Activated naive CD8-positive, alpha-beta T cell (primary cell): ENCODE measurements around the gene PSMB11.

Experiments
- H3K27ac Mint-ChIP-seq: one replicate; pipeline ENCODE4 v1.8.0; 2021; ENCODE audit warnings: mixed read lengths
- H3K27me3 Mint-ChIP-seq: one replicate; pipeline ENCODE4 v1.8.0; 2021; ENCODE audit warnings: mixed read lengths
- H3K36me3 Mint-ChIP-seq: one replicate; pipeline ENCODE4 v1.8.0; 2021; ENCODE audit warnings: mixed read lengths
- H3K4me1 Mint-ChIP-seq: one replicate; pipeline ENCODE4 v1.8.0; 2021; ENCODE audit warnings: low read depth, mixed read lengths
- H3K4me3 Mint-ChIP-seq: one replicate; pipeline ENCODE4 v1.8.0; 2021; ENCODE audit warnings: mild to moderate bottlenecking, mixed read lengths
- H3K9me3 Mint-ChIP-seq: one replicate; pipeline ENCODE4 v1.8.0; 2021; ENCODE audit warnings: low read depth, mixed read lengths

The PSMB11 gene

GRCh38 chr14:23057757-23058653 lies 16.0 kb downstream of the PSMB11 start:
- peak overlapping the region; percentile 22 for H3K27ac Mint-ChIP-seq
- peak overlapping the region; percentile 86 for H3K4me3 Mint-ChIP-seq
- H3K9me3 Mint-ChIP-seq: no peaks in the 10 kb centered on the region
- peaks cover 17% of the 10 kb centered on the region for H3K4me1 Mint-ChIP-seq
- no peaks in the 10 kb centered on the region for H3K36me3 Mint-ChIP-seq
- no peaks in the 10 kb centered on the region for H3K27me3 Mint-ChIP-seq

- Mint-ChIP-seq H3K4me3 (peak overlapping the region; percentile 40), H3K36me3 (no peaks in the 10 kb centered on the region), H3K4me1 (peaks cover 17% of the 10 kb centered on the region), H3K27me3 (no peaks in the 10 kb centered on the region), H3K9me3 (no peaks in the 10 kb centered on the region), H3K27ac (no peak overlapping the region)
These were observed 16.9 kb downstream of the PSMB11 start for GRCh38 chr14:23058654-23059504.

DNA sequence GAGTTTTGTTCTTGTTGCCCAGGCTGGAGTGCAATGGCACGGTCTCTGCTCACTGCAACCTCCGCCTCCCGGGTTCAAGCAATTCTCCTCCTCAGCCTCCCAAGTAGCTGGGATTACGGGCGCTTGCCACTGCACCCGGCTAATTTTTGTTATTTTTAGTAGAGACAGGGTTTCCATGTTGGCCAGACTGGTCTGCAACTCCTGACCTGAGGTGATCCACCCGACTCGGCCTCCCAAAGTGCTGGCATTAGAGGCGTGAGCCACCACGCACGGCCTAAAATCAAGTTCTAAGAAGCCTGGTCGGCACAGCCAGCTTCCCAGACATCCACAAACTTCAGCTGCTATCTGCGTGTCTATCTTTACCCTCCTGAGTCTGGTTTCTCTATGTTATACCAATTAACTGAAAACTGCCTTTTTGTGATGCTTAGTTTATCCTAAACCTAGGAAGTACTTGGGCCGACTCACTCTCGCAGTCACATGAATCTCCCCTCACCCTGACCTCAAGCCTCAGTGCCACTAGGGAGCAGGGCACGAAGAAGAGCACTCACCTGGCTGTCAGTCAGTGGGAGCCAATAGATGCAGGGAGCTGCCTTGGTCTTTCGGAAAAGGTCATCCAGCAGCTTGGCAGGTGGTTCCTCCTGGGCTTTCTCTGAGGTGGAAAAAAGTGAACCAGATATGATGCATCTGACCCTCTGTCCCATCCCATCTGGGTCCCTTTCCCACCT lies 18.7 kb downstream of the PSMB11 start:
- no peak overlapping the region for H3K27ac Mint-ChIP-seq
- H3K9me3 Mint-ChIP-seq: no peaks in the 10 kb centered on the region
- no peaks in the 10 kb centered on the region for H3K36me3 Mint-ChIP-seq
- H3K4me3 Mint-ChIP-seq: no peak overlapping the region
- H3K4me1 Mint-ChIP-seq: peaks cover 19% of the 10 kb centered on the region
- no peaks in the 10 kb centered on the region for H3K27me3 Mint-ChIP-seq

DNA sequence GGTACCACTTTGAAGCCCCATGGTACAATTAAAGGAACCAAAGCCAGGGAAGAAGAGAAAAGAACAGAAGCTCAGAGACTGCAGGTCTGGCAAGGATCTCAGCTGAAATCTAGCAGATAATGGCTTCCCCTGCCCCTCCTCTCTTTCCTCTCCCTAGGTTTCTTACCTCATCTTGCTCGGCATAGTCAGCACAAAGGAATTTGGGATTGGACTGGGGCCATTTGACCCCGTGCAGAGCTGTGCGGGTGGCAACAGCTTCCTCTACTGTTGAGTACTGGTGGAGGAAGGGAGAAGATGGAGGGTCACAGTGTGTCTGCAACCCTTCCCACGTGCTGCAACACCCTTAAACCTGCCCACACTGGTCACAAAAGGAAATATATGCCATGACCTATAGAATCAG lies 20.0 kb downstream of the PSMB11 start:
- Mint-ChIP-seq H3K4me3 (no peak overlapping the region), H3K4me1 (peaks cover 11% of the 10 kb centered on the region), H3K27ac (peak overlapping the region; percentile 61), H3K36me3 (no peaks in the 10 kb centered on the region), H3K27me3 (no peaks in the 10 kb centered on the region), H3K9me3 (no peaks in the 10 kb centered on the region)

- H3K4me1 Mint-ChIP-seq: peaks cover 7% of the 10 kb centered on the region
- H3K36me3 Mint-ChIP-seq: no peaks in the 10 kb centered on the region
- H3K9me3 Mint-ChIP-seq: no peaks in the 10 kb centered on the region
- no peaks in the 10 kb centered on the region for H3K27me3 Mint-ChIP-seq
- no peak overlapping the region for H3K27ac Mint-ChIP-seq
- no peak overlapping the region for H3K4me3 Mint-ChIP-seq
These were observed 21.6 kb downstream of the PSMB11 start for GRCh38 chr14:23063601-23064000.

- H3K27me3 Mint-ChIP-seq: no peaks in the 10 kb centered on the region
- peaks cover 29% of the 10 kb centered on the region for H3K4me1 Mint-ChIP-seq
- H3K27ac Mint-ChIP-seq: no peak overlapping the region
- no peak overlapping the region for H3K4me3 Mint-ChIP-seq
- H3K36me3 Mint-ChIP-seq: peaks cover 4% of the 10 kb centered on the region
- H3K9me3 Mint-ChIP-seq: no peaks in the 10 kb centered on the region
These were observed 24.4 kb downstream of the PSMB11 start for GRCh38 chr14:23066368-23066767.

- Mint-ChIP-seq H3K27me3 (no peaks in the 10 kb centered on the region), H3K9me3 (no peaks in the 10 kb centered on the region), H3K4me1 (peaks cover 36% of the 10 kb centered on the region), H3K27ac (no peak overlapping the region), H3K36me3 (peaks cover 4% of the 10 kb centered on the region), H3K4me3 (no peak overlapping the region)
These were observed 25.1 kb downstream of the PSMB11 start for GRCh38 chr14:23066855-23067744.

- Mint-ChIP-seq H3K36me3 (peaks cover 4% of the 10 kb centered on the region), H3K4me3 (peak overlapping the region; percentile 75), H3K27ac (peak overlapping the region; percentile 68), H3K4me1 (peaks cover 42% of the 10 kb centered on the region), H3K27me3 (no peaks in the 10 kb centered on the region), H3K9me3 (no peaks in the 10 kb centered on the region)
These were observed 26.1 kb downstream of the PSMB11 start for GRCh38 chr14:23067847-23068788.

DNA sequence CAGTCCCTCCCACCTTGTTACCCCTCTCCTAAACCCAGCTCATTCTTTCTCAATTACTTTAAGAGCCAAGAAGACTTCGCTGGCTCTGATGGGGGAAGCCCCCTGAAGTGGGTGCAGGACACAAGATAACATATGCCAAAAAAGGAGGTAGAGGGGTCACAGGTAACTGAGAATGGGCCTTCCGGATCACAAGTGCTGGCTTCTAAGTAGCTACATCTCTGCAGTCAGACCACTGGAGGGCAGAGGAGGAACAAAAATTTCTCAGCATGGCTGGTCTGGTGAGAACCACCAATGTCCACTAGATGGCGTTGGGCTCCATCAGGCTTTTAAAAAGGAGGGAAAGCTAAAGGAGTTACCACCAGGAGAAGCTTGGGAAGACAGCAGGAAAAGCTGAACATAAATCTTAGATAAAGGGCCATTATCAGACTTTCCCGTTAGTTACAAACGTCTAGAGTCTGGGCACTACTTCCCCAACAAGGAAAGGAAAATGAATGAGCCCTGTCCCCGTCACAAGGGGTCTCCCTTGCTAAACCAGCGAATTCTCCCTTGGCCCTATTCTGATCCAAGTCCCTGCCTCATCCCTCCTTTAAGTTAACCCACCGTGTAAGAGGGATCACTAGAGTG lies 26.9 kb downstream of the PSMB11 start:
- Mint-ChIP-seq H3K9me3 (no peaks in the 10 kb centered on the region), H3K36me3 (peaks cover 4% of the 10 kb centered on the region), H3K4me3 (peak overlapping the region; percentile 75), H3K27ac (peak overlapping the region; percentile 68), H3K4me1 (peaks cover 42% of the 10 kb centered on the region), H3K27me3 (no peaks in the 10 kb centered on the region)

DNA sequence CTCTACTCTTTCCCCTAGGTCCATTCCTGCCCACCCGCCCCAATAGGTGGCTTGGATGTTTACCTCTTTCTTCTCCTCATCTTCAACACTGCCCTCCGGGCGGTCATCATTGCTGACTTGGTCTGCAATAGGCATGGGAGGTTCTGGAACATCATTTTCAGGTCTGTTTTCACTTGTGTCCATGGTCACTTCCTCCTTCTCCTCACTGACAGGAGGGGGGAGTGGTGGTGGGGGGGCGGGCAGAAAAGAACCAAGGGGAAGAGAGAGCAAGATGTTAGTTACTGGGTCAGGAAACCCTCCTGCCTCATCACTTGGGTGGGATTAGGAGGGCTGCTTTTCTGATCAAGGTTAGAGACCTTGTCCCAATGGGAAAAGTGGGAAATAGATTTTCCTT lies 27.4 kb downstream of the PSMB11 start:
- Mint-ChIP-seq H3K36me3 (peaks cover 4% of the 10 kb centered on the region), H3K27me3 (no peaks in the 10 kb centered on the region), H3K27ac (peak overlapping the region; percentile 50), H3K9me3 (no peaks in the 10 kb centered on the region), H3K4me1 (peaks cover 42% of the 10 kb centered on the region), H3K4me3 (peak overlapping the region; percentile 75)

DNA sequence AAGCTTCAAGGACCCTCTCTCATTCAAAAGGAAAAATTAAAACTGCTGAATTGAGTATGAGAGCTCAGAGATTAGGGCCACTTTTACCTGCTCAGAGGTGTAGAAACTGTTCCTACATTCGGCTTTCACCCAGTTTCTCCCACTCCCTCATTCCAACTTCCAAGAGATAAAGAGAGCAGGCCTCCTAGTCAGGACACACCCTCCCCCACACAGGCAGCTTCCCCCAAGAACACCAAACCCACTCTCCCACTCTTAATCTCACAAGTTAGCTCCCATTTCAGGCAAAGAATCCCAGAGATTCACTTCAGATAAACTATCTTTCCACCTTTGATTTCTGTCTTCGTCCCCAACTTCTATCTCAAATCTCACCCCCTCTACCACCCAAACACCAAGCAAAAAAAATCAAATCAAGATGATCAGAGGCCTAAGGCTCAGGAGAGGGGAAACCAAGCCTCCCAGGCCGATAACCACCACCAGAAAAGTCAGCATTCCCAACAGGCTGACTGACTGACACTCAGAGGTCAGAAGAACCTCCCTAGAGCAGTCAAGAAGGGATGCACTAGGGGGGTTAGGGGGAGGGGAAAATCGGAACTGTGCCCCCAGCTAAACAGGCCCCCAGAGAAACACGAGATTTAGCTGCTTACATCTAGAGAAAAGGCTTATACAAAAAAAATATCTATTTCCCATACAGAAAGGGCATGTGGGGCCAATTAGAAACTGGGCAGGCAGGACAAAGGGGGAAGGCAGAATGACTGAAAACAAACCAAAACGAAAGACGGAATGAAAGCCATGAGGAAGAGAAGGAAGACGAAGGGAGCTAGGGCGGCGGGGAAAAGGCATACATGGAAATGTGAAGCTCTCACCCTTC lies 28.5 kb downstream of the PSMB11 start:
- Mint-ChIP-seq H3K4me3 (peak overlapping the region; percentile 99), H3K27ac (peak overlapping the region; percentile 98), H3K9me3 (no peaks in the 10 kb centered on the region), H3K4me1 (peaks cover 44% of the 10 kb centered on the region), H3K36me3 (peaks cover 6% of the 10 kb centered on the region), H3K27me3 (no peaks in the 10 kb centered on the region)

DNA sequence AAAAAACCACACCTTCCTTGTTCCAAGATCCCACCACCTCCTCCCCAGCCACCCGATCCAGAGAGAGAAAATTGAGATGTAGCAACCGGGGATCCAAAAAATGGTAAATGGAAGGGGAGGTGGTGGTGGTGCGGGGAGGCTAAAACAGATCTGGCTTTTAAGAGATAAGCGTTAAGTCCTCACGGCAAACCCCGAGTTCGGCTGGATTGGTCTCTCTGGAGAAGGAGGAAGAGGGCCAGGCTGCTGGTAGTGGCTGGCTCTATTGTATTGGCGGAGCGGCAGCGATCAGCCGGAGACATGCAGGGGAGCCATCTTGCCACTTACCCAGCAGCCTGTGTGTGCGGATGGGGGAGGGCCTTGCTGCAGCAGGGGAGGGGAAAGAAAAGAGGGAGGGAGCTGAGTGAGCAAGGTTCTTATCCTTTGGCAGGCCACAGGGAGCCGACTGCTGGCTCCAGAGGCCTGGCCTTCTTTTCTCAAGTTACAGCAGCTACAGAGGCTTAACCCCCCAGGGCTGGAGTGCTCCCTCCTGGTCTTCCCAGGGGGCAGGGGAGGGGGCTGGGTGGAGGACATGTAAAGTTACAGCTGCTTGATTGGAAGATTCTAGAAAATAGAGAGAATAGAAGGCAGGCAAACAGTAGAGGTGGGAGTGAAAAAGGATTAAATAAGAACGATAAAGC lies 29.4 kb downstream of the PSMB11 start:
- no peaks in the 10 kb centered on the region for H3K27me3 Mint-ChIP-seq
- peak overlapping the region; percentile 99 for H3K4me3 Mint-ChIP-seq
- peak overlapping the region; percentile 98 for H3K27ac Mint-ChIP-seq
- no peaks in the 10 kb centered on the region for H3K9me3 Mint-ChIP-seq
- H3K36me3 Mint-ChIP-seq: peaks cover 6% of the 10 kb centered on the region
- peaks cover 38% of the 10 kb centered on the region for H3K4me1 Mint-ChIP-seq
